Measurements from ENCODE around the gene PEX5L.
"Not testable (repeated sequence)": the region's sequence is repeated elsewhere in the genome, so short reads cannot be mapped to it uniquely, and the experiment has no call there.

- not testable (repeated sequence) for TF ChIP-seq POLR2A, CTCF (IDR thresholded peaks at IDR 0.05)
These were observed 28.4 kb downstream of the PEX5L start for GRCh38 chr3:180008318-180008717.

All from suprapubic skin (tissue), 3 donors.